ENCODE measurements around the gene RCAN1.
"Not testable (repeated sequence)": the region's sequence is repeated elsewhere in the genome, so short reads cannot be mapped to it uniquely, and the experiment has no call there.

RCAN1 gene

GRCh38 chr21:34567604-34568155 is 47.2 kb downstream of the RCAN1 start:
- DNase-seq: no peak

GRCh38 chr21:34565238-34565637 is 49.7 kb downstream of the RCAN1 start:
- DNase-seq: no peak

- not testable (repeated sequence) for DNase-seq
Measured at GRCh38 chr21:34563370-34563769, 51.5 kb downstream of the RCAN1 start.

- no peak for DNase-seq
Measured at GRCh38 chr21:34561806-34562205, 53.1 kb downstream of the RCAN1 start.

- no peak for DNase-seq
Measured at GRCh38 chr21:34560609-34561008, 54.3 kb downstream of the RCAN1 start.

GRCh38 chr21:34560021-34560420 is 54.9 kb downstream of the RCAN1 start:
- no peak for DNase-seq

- no peak for DNase-seq
Measured at GRCh38 chr21:34559089-34559631, 55.8 kb downstream of the RCAN1 start.

- DNase-seq: no peak
Measured at GRCh38 chr21:34558166-34558565, 56.7 kb downstream of the RCAN1 start.

- DNase-seq: no peak
Measured at GRCh38 chr21:34557261-34557660, 57.7 kb downstream of the RCAN1 start.

GRCh38 chr21:34554670-34555069 is 60.2 kb downstream of the RCAN1 start:
- DNase-seq: not testable (repeated sequence)

- no peak for DNase-seq
Measured at GRCh38 chr21:34554227-34554626, 60.7 kb downstream of the RCAN1 start.

GRCh38 chr21:34553151-34553952 is 61.6 kb downstream of the RCAN1 start:
- DNase-seq: no peak

- no peak for DNase-seq
Measured at GRCh38 chr21:34552360-34553098, 62.4 kb downstream of the RCAN1 start.

- no peak for DNase-seq
Measured at GRCh38 chr21:34550182-34550799, 64.6 kb downstream of the RCAN1 start.

GRCh38 chr21:34548781-34549376 is 66.0 kb downstream of the RCAN1 start:
- no peak for DNase-seq

GRCh38 chr21:34546542-34546941 is 68.4 kb downstream of the RCAN1 start:
- no peak for DNase-seq

GRCh38 chr21:34545079-34545884 is 69.6 kb downstream of the RCAN1 start:
- peak in 1 of 2 donors; percentile 53 for DNase-seq

GRCh38 chr21:34544032-34544496 is 70.8 kb downstream of the RCAN1 start:
- DNase-seq: peak; percentile 33 to 41

GRCh38 chr21:34543017-34543416 is 71.9 kb downstream of the RCAN1 start:
- DNase-seq: no peak

GRCh38 chr21:34540206-34540605 is 74.7 kb downstream of the RCAN1 start:
- no peak for DNase-seq

GRCh38 chr21:34537838-34538237 is 77.1 kb downstream of the RCAN1 start:
- no peak for DNase-seq

GRCh38 chr21:34536820-34537219 is 78.1 kb downstream of the RCAN1 start:
- DNase-seq: no peak

Data from CD4-positive, alpha-beta T cell treated with Interleukin-1 beta for 1 hour (primary cell).